ENCODE measurements around the gene PROCA1.
"Not testable (repeated sequence)": the region's sequence is repeated elsewhere in the genome, so short reads cannot be mapped to it uniquely, and the experiment has no call there.

GRCh38 chr17:28723836-28724499 is 12.3 kb upstream of the PROCA1 start:
- TF ChIP-seq, protein P1, sequence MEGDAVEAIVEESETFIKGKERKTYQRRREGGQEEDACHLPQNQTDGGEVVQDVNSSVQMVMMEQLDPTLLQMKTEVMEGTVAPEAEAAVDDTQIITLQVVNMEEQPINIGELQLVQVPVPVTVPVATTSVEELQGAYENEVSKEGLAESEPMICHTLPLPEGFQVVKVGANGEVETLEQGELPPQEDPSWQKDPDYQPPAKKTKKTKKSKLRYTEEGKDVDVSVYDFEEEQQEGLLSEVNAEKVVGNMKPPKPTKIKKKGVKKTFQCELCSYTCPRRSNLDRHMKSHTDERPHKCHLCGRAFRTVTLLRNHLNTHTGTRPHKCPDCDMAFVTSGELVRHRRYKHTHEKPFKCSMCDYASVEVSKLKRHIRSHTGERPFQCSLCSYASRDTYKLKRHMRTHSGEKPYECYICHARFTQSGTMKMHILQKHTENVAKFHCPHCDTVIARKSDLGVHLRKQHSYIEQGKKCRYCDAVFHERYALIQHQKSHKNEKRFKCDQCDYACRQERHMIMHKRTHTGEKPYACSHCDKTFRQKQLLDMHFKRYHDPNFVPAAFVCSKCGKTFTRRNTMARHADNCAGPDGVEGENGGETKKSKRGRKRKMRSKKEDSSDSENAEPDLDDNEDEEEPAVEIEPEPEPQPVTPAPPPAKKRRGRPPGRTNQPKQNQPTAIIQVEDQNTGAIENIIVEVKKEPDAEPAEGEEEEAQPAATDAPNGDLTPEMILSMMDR (IDR thresholded peaks at IDR 0.05): not testable (repeated sequence)
- not testable (repeated sequence) for TF ChIP-seq POLR2A (IDR thresholded peaks at IDR 0.05)

All from lower leg skin (tissue), 3 donors.